Central memory CD8-positive, alpha-beta T cell (primary cell): ENCODE measurements around the gene ULK4.

Source experiments
- ATAC-seq: fragments of 150-1000 bp; cut with Tn5 transposase; replicated peaks from 2 replicates; pipeline ENCODE4 v1.10.0; 2022; ENCODE audit warnings: mild to moderate bottlenecking, moderate FRiP score, moderate number of reproducible peaks; ENCODE audit not compliant: poor library complexity, severe bottlenecking; ENCODE audit errors: extremely low read depth
- DNase-seq, 2 donors: peaks; one replicate each; pipeline ENCODE4 v3.0.0; 2021; ENCODE audit warnings: low spot score in 2 of 2
- H3K27ac Mint-ChIP-seq: one replicate; pipeline ENCODE4 v1.8.0; 2022; ENCODE audit warnings: low read depth, mild to moderate bottlenecking, moderate library complexity, mixed read lengths
- H3K27me3 Mint-ChIP-seq: one replicate; pipeline ENCODE4 v1.8.0; 2022; ENCODE audit warnings: mixed read lengths
- H3K36me3 Mint-ChIP-seq: one replicate; pipeline ENCODE4 v1.8.0; 2022; ENCODE audit warnings: mild to moderate bottlenecking, moderate library complexity, mixed read lengths; ENCODE audit not compliant: insufficient read depth
- H3K4me1 Mint-ChIP-seq: one replicate; pipeline ENCODE4 v1.8.0; 2022; ENCODE audit warnings: mixed read lengths
- H3K4me3 Mint-ChIP-seq: one replicate; pipeline ENCODE4 v1.8.0; 2022; ENCODE audit warnings: mild to moderate bottlenecking, moderate library complexity, mixed read lengths
- H3K9me3 Mint-ChIP-seq: one replicate; pipeline ENCODE4 v1.8.0; 2022; ENCODE audit warnings: mixed read lengths

Gene ULK4

DNA sequence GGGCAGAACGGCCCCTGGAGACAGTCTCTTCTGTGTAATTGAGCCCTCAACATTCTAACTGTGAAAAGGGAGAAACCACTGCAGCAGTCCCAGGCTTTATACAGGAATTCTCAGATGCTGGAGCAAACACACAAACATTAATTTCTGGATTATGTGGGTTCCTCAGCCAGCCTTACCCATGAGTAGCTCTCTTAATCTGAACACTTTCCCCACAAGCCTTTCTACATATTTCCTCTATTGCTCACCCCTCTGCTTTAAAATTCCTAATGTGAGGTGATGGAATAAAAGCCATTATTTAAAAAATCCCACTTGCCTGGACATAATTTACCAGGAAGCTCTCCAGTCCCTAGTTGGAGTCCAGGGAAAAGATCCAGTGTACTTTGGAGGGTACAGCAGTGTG, 623.6 kb downstream of the ULK4 start:
- no peak for ATAC-seq
- no peak for DNase-seq
- Mint-ChIP-seq H3K4me3 (no peak overlapping the region), H3K27me3 (no peaks in the 10 kb centered on the region), H3K36me3 (peaks cover under 1% of the 10 kb centered on the region), H3K9me3 (no peaks in the 10 kb centered on the region), H3K4me1 (no peaks in the 10 kb centered on the region), H3K27ac (no peak overlapping the region)

DNA sequence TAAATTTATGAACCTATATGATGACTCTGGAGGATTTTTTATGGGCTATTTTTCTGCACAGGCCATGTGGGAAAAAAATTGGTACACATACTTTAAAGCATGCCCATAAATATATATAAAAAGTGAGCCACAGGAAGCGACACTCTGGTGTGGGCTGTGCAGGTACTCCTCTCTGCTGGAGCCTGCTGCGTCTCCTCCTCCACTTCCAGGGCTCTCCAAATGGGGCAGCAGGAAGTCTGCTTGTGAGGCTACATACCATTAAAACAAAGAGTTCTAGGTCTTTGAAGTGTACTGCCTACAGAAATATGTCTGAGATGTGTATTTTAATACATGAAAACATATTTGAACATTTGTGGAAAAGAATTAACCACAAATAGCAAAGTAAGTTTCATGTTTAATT, 627.5 kb downstream of the ULK4 start:
- ATAC-seq = no peak
- Mint-ChIP-seq H3K36me3 (peaks cover 2% of the 10 kb centered on the region), H3K4me3 (no peak overlapping the region), H3K4me1 (no peaks in the 10 kb centered on the region), H3K27ac (no peak overlapping the region), H3K27me3 (no peaks in the 10 kb centered on the region), H3K9me3 (no peaks in the 10 kb centered on the region)
- no peak for DNase-seq

DNA sequence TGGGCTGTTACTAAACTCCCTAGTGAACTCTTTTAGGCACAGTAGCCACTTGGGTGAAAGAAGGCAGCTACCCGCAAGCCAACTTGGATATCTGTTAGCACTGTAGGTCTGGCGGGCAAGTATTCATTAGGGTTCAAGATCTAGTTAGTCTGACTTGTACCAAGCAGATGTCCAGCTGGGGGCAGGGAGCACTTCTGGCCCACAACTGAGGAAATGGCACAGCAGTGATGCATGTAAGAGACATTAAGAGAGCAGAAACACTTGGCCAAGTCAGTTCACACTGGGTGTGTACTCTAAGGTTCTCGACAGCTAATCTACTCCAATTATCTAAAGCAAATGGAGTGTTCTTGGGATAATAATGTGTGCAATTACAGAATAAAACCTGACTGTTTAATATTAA, 630.9 kb downstream of the ULK4 start:
- peaks cover 2% of the 10 kb centered on the region for H3K36me3 Mint-ChIP-seq

GRCh38 chr3:41330465-41330864, 631.4 kb downstream of the ULK4 start:
- ATAC-seq (no peak), DNase-seq (no peak)
- H3K9me3 Mint-ChIP-seq = no peaks in the 10 kb centered on the region
- peaks cover 2% of the 10 kb centered on the region for H3K36me3 Mint-ChIP-seq
- H3K4me3 Mint-ChIP-seq = no peak overlapping the region
- H3K27me3 Mint-ChIP-seq = no peaks in the 10 kb centered on the region
- H3K27ac Mint-ChIP-seq = no peak overlapping the region
- H3K4me1 Mint-ChIP-seq = no peaks in the 10 kb centered on the region

More for the DNA sequence above, 630.9 kb downstream of the ULK4 start:
- no peak overlapping the region for H3K27ac Mint-ChIP-seq
- no peak for ATAC-seq
- no peaks in the 10 kb centered on the region for H3K4me1 Mint-ChIP-seq
- H3K4me3 Mint-ChIP-seq = no peak overlapping the region
- H3K27me3 Mint-ChIP-seq = no peaks in the 10 kb centered on the region
- DNase-seq = no peak
- no peaks in the 10 kb centered on the region for H3K9me3 Mint-ChIP-seq

GRCh38 chr3:41329881-41330280, 632.0 kb downstream of the ULK4 start:
- Mint-ChIP-seq H3K36me3 (peaks cover 2% of the 10 kb centered on the region), H3K4me1 (no peaks in the 10 kb centered on the region), H3K9me3 (no peaks in the 10 kb centered on the region), H3K27ac (no peak overlapping the region), H3K27me3 (no peaks in the 10 kb centered on the region), H3K4me3 (no peak overlapping the region)
- DNase-seq = no peak
- ATAC-seq = no peak

GRCh38 chr3:41328926-41329325, 633.0 kb downstream of the ULK4 start:
- H3K36me3 Mint-ChIP-seq = peaks cover 2% of the 10 kb centered on the region
- ATAC-seq (no peak), DNase-seq (no peak)
- H3K27me3 Mint-ChIP-seq = no peaks in the 10 kb centered on the region
- H3K27ac Mint-ChIP-seq = no peak overlapping the region
- no peak overlapping the region for H3K4me3 Mint-ChIP-seq
- H3K9me3 Mint-ChIP-seq = no peaks in the 10 kb centered on the region
- no peaks in the 10 kb centered on the region for H3K4me1 Mint-ChIP-seq

- no peak overlapping the region for H3K27ac Mint-ChIP-seq
- H3K4me3 Mint-ChIP-seq = no peak overlapping the region
- ATAC-seq = no peak
- no peaks in the 10 kb centered on the region for H3K27me3 Mint-ChIP-seq
- DNase-seq = no peak
- no peaks in the 10 kb centered on the region for H3K9me3 Mint-ChIP-seq
- no peaks in the 10 kb centered on the region for H3K4me1 Mint-ChIP-seq
- no peaks in the 10 kb centered on the region for H3K36me3 Mint-ChIP-seq
These were observed 634.2 kb downstream of the ULK4 start for GRCh38 chr3:41327718-41328117.

- Mint-ChIP-seq H3K36me3 (no peaks in the 10 kb centered on the region), H3K27ac (no peak overlapping the region), H3K27me3 (no peaks in the 10 kb centered on the region), H3K4me3 (no peak overlapping the region), H3K4me1 (no peaks in the 10 kb centered on the region), H3K9me3 (no peaks in the 10 kb centered on the region)
- DNase-seq = no peak
- no peak for ATAC-seq
These were observed 637.8 kb downstream of the ULK4 start for GRCh38 chr3:41324156-41324475.

GRCh38 chr3:41323467-41324155, 638.3 kb downstream of the ULK4 start:
- no peak for ATAC-seq
- H3K27me3 Mint-ChIP-seq = no peaks in the 10 kb centered on the region
- H3K4me3 Mint-ChIP-seq = no peak overlapping the region
- no peak for DNase-seq
- H3K4me1 Mint-ChIP-seq = no peaks in the 10 kb centered on the region
- no peaks in the 10 kb centered on the region for H3K36me3 Mint-ChIP-seq
- H3K9me3 Mint-ChIP-seq = no peaks in the 10 kb centered on the region
- H3K27ac Mint-ChIP-seq = no peak overlapping the region

GRCh38 chr3:41321642-41321980, 640.3 kb downstream of the ULK4 start:
- Mint-ChIP-seq H3K27me3 (no peaks in the 10 kb centered on the region), H3K4me3 (no peak overlapping the region), H3K27ac (no peak overlapping the region), H3K4me1 (no peaks in the 10 kb centered on the region), H3K9me3 (no peaks in the 10 kb centered on the region), H3K36me3 (peaks cover 1% of the 10 kb centered on the region)
- no peak for DNase-seq
- no peak for ATAC-seq

DNA sequence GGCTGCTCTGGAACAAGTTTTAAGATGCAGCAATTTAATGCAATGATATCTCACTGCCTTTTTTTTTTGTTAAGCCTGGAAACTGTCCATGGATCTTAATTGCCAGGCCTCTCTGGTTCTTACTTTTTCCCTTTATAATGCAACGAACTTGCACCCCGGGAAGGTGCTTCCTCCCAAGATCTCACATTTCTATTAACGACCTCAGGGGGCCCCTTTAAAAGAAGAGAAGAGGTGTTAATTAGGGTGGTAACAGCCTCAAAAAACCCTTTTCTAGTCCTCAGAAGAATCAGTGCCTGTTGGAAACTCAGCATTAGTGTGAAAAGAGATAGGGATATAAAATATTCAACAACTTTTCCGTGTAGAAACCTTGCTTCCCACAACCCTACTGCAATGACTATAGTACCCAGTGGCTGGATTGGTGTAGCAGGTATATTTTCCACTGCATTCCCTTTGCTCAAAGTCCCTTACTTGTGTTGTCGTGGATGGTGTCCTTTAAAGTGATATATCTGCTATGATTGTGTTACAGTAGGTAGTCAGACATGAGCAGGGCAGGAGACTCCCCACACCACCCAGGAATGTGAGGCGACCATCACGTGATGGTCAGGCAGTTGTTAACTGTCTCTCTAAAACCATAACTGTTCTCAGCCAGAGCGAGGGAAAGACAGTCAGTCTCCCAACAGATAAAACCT, 640.8 kb downstream of the ULK4 start:
- no peak for DNase-seq
- Mint-ChIP-seq H3K9me3 (no peaks in the 10 kb centered on the region), H3K27ac (no peak overlapping the region), H3K4me1 (no peaks in the 10 kb centered on the region), H3K4me3 (no peak overlapping the region), H3K36me3 (peaks cover 1% of the 10 kb centered on the region), H3K27me3 (no peaks in the 10 kb centered on the region)
- no peak for ATAC-seq

- Mint-ChIP-seq H3K27me3 (no peaks in the 10 kb centered on the region), H3K9me3 (no peaks in the 10 kb centered on the region), H3K4me1 (no peaks in the 10 kb centered on the region), H3K4me3 (no peak overlapping the region), H3K36me3 (peaks cover 1% of the 10 kb centered on the region), H3K27ac (no peak overlapping the region)
- no peak for DNase-seq
- ATAC-seq = no peak
These were observed 643.4 kb downstream of the ULK4 start for GRCh38 chr3:41318520-41318919.

DNA sequence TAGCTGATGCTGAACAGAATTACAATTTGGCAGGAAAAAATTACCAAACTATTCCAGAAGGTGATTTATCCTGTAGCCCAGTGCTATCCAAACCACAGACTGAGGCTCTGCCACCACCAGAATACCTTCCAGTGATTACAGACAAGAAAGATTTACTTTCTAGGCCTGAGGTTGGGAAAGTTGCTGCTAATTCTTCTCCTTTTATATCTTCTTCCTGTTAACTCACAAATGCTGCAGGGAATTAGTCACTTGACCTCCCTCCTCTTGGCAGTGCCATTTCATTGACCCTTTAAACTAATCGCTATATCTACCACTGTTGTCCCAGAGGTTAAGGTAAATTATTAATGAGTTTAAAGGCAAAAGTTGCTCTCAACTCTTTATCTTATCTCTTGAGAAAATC, 644.2 kb downstream of the ULK4 start:
- no peaks in the 10 kb centered on the region for H3K27me3 Mint-ChIP-seq
- peaks cover 1% of the 10 kb centered on the region for H3K36me3 Mint-ChIP-seq
- no peak overlapping the region for H3K4me3 Mint-ChIP-seq
- no peaks in the 10 kb centered on the region for H3K4me1 Mint-ChIP-seq
- no peaks in the 10 kb centered on the region for H3K9me3 Mint-ChIP-seq
- no peak for ATAC-seq
- no peak for DNase-seq
- H3K27ac Mint-ChIP-seq = no peak overlapping the region
